ENCODE measurements around the gene AZIN2. TPM values are rescaled to one million over a fixed set of nuclear protein-coding genes. Genes with fewer than 3 reads are reported as not detected.

The AZIN2 gene
- total and polyA plus RNA-seq, 2 of the 13 experiments (the other 11 are each of a cell fraction or from before 2014, with no cell fraction given), result 1.7 to 3.5 TPM

DNA sequence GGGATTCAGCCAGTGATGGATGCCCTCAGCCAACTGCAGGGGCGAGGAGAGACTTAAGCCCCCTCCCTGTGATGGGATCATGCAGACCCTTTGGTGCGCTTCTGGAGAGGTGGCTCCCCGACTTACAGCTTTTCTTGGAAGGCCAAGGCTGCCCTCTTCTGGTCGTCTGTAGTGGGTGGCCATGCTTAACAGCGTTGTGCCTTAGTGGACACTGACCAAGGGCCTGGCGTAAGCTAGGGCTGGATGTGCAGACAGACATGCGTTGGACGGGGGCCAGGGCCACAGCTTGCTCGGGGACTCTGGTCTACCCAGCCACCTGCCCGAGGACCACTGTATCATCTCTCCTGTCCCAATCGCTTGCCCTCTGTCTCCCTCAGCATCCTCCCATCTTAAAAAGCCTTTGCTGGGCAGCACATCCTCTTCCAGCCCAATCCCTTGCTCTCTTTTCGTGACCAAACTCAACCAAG, 5.5 kb downstream of the AZIN2 start (continued):
- TF ChIP-seq MTF2 (CRISPR knock-in tag; IDR thresholded peaks at IDR 0.05; ENCODE audit: borderline replicate concordance) (no peak), XRCC5 (optimal IDR thresholded peaks at IDR 0.05; ENCODE audit: low read length) (peak; percentile 32)
- TF ChIP-seq, protein P1, sequence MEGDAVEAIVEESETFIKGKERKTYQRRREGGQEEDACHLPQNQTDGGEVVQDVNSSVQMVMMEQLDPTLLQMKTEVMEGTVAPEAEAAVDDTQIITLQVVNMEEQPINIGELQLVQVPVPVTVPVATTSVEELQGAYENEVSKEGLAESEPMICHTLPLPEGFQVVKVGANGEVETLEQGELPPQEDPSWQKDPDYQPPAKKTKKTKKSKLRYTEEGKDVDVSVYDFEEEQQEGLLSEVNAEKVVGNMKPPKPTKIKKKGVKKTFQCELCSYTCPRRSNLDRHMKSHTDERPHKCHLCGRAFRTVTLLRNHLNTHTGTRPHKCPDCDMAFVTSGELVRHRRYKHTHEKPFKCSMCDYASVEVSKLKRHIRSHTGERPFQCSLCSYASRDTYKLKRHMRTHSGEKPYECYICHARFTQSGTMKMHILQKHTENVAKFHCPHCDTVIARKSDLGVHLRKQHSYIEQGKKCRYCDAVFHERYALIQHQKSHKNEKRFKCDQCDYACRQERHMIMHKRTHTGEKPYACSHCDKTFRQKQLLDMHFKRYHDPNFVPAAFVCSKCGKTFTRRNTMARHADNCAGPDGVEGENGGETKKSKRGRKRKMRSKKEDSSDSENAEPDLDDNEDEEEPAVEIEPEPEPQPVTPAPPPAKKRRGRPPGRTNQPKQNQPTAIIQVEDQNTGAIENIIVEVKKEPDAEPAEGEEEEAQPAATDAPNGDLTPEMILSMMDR (CRISPR knock-in tag; IDR thresholded peaks at IDR 0.05), result peak; percentile 95
- TF ChIP-seq, protein P2, sequence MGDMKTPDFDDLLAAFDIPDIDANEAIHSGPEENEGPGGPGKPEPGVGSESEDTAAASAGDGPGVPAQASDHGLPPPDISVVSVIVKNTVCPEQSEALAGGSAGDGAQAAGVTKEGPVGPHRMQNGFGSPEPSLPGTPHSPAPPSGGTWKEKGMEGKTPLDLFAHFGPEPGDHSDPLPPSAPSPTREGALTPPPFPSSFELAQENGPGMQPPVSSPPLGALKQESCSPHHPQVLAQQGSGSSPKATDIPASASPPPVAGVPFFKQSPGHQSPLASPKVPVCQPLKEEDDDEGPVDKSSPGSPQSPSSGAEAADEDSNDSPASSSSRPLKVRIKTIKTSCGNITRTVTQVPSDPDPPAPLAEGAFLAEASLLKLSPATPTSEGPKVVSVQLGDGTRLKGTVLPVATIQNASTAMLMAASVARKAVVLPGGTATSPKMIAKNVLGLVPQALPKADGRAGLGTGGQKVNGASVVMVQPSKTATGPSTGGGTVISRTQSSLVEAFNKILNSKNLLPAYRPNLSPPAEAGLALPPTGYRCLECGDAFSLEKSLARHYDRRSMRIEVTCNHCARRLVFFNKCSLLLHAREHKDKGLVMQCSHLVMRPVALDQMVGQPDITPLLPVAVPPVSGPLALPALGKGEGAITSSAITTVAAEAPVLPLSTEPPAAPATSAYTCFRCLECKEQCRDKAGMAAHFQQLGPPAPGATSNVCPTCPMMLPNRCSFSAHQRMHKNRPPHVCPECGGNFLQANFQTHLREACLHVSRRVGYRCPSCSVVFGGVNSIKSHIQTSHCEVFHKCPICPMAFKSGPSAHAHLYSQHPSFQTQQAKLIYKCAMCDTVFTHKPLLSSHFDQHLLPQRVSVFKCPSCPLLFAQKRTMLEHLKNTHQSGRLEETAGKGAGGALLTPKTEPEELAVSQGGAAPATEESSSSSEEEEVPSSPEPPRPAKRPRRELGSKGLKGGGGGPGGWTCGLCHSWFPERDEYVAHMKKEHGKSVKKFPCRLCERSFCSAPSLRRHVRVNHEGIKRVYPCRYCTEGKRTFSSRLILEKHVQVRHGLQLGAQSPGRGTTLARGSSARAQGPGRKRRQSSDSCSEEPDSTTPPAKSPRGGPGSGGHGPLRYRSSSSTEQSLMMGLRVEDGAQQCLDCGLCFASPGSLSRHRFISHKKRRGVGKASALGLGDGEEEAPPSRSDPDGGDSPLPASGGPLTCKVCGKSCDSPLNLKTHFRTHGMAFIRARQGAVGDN (CRISPR knock-in tag; IDR thresholded peaks at IDR 0.05), result peak; percentile 30; the same call in 1 of the 2 replicates
- TF ChIP-seq, protein P3, sequence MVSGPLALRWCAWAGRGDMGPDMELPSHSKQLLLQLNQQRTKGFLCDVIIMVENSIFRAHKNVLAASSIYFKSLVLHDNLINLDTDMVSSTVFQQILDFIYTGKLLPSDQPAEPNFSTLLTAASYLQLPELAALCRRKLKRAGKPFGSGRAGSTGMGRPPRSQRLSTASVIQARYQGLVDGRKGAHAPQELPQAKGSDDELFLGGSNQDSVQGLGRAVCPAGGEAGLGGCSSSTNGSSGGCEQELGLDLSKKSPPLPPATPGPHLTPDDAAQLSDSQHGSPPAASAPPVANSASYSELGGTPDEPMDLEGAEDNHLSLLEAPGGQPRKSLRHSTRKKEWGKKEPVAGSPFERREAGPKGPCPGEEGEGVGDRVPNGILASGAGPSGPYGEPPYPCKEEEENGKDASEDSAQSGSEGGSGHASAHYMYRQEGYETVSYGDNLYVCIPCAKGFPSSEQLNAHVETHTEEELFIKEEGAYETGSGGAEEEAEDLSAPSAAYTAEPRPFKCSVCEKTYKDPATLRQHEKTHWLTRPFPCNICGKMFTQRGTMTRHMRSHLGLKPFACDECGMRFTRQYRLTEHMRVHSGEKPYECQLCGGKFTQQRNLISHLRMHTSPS (CRISPR knock-in tag; IDR thresholded peaks at IDR 0.05; ENCODE audit: low read depth), result no peak

Measured in HepG2 (cell line).